Stimulated activated CD4-positive, alpha-beta T cell treated with anti-CD3 and anti-CD28 coated beads, Interleukin-1b, Interleukin-23, amount 100 ng/mL, for 1 hour (primary cell): ENCODE measurements around the gene PPP2R5C.

ENCODE experiments used
- DNase-seq, 2 donors: peaks; one replicate each; pipeline ENCODE4 v3.0.0-alpha.2; 2020; ENCODE audit warnings: low read depth in 2 of 2

Gene PPP2R5C

DNA sequence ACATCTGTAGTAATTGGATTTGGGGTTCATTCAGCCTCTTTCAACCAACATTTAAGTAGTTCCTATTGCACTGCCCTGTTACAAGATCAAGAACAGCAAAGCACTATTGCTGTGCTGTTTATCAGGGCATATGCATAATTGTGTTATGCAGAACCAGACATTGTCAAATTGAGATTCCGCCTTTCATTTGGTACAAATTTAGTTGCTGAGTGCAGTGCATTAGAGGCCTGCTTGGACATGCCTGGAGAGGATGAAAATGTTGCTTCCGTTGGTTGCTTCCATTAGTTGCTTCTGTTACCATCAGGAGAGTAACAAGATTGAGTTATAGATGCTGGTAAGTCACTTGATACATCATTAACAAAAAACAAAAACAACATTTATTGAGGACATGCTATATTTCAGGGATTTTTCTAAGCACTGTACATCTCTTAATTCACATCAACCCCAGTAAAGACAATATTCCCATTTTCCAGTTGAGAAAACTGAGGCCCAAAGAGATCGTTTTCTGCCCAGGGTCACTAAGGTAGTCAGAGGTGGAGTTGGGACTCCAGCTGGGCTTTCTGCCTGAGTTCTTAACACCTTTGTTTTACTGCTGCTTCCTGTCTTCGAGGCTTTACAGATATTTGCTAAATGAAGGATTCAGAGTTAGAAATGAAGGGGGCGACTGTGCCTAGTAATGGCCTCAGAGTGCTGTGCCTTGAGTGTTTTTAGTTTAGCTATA, 79.3 kb downstream of the PPP2R5C start:
- DNase-seq: no peak

DNA sequence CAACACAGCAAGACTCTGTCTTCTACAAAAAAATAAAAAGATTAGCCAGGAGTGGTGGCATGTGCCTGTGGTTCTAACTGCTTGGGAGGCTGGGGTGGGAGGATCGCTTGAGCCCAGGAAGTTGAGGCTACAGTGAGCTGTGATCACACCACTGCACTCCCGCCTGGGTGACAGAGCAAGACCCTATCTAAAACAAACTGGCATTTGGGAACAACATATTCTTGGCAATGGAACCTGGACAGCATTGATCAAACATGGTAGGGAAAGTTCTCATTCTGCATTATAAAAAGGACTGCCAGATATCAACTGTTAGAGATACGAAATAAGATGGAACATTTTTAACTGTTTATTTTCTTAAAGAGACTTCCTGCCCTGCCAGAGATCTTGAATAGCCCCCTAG, 81.5 kb downstream of the PPP2R5C start:
- no peak for DNase-seq

DNA sequence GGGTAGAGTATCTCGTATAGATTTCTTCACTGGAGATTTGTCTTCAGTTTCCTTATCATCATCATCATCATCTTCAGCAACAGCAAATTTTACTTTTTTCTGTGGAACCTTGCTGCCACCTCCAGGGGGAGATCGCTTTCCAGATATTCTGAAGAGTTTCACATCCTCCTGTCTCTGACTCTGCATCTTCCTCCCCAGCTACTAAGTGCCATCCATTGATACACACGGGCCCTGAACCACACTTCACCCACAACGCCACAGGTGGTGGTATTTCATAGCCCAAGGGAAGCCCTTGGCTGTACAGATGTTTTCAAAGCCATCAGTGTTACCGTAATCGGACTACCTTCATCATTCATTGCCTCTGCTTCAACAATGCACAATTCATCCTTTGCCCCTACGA, 82.2 kb downstream of the PPP2R5C start:
- no peak for DNase-seq

DNA sequence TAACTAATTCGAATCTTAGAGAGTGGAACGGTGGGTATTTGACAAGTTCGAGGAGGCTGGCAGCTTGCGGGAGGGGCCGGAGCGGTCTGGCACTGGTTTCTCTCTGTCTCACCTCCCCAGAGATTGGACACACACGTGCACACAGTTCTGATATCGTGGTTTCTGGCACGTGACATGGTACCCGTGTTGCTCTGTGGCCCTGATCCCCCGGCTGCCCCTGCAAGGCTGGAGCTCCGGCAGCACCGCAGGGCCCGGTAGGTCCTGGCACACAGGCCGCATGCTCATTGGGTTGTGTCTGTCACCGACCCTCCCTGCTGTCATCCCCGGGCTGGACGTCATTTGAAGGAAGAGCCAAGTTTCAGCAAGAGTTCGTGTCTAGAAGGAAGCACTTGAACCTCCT, 82.7 kb downstream of the PPP2R5C start:
- no peak for DNase-seq

DNA sequence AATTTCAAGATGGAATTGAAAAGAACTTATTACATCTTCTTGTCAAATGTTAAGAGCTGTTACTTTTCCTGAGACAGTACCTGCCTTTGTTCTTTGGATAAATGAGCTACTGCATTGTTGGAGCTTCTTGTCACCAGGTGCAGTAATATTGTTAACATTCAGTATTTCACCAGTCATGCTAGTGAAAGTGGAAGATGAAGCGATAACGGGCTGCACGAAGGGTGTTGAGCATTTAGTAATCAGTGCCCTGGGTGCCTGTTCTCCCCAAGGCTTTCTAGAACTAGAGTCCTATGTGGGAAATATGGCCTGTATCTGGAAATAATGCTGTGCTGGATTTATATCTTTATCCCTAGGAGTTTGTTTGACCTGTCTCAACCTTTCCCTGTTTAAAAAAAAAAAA, 83.2 kb downstream of the PPP2R5C start:
- no peak for DNase-seq

DNA sequence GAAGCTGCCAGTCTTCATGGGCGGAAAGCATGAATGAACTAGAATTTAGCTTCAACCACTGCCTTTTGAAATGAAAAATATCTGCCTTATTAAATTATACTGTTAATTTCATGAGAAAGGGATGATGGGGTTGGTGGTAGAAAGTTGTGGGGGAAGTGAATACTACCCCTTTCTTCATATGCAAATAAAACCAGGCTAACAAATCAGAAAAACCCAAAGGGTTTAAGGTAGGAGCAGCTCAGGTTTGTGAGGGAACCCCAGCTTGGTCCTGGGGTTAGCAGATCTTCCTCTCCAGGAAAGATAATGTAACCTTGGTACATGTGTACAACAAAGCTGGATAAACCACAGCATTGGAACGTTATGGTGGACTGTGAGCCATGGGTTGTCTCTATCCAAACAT, 84.0 kb downstream of the PPP2R5C start:
- no peak for DNase-seq

DNA sequence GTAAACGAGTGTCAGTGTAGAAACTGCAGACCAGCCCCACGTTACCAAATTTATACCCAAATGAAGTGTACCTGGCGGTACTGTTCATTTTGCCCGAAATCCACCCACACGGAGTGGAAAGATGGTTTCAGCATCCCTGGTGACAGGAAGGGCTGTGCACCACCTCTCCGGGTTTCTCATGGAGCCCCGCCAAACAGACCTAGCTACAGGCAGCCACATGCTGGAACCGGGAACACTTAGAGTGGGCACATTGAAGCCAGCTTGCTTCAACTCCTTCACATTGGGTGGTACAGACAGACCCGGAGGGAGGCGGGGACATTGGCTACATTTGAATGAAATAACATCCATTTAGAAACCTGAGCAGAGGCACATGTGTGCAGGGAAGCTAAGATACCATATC, 84.4 kb downstream of the PPP2R5C start:
- DNase-seq: no peak

DNA sequence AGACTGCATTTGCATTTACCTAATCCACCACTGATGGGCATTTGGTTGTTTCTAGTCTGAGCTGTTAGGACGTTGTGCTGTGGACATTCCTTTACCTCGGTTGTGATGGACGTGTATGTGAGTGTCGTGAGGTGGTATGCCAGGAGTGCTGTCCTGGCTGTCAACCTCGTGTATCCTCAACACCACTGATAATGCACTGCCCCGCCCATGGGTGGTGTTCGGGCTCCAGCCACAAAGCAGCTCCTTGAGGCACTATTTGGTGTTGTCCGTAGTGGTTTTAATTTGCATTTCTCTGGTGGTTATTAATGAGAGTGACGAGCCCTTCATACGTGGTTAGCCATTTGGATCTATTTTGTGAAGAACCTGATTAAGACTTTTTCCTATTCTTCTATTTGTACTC, 87.6 kb downstream of the PPP2R5C start:
- no peak for DNase-seq

DNA sequence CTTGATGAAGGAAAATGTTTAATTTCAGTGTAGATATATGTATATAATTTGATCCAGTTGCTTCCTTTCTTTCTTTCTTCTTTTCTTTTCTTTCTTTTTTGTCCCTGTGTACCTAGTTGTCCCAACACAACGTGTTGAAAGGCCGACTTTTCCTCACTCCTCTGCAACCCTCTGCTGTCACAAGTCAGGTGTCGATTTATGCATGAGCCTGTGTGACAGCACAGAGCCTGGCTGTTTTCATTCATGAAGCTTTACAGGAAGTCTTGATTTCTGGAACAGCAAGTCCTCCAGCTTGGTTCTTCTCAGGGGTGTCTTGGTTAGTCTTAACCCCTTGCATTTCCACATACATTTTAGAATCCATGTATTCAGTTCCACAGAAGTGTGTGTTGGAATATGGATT, 88.1 kb downstream of the PPP2R5C start:
- no peak for DNase-seq

DNA sequence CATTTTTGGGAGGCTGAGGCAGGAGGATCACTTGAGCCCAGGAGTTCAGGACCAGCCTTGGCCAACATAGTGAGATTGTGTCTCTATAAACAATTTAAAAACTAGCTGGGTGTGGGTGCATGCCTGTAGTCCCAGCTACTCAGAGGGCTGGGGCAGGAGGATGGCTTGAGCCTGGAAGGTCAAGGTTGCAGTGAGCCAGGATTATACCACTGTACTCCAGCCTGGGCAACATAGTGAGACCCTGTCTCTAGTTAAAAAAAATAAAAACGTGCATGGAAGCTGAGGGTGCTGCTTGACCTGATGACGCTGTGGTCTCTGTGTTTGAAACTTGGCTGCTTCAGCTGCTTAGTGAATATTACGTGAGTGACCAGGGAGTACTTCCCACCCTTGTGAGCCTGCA, 89.7 kb downstream of the PPP2R5C start:
- DNase-seq: no peak

DNA sequence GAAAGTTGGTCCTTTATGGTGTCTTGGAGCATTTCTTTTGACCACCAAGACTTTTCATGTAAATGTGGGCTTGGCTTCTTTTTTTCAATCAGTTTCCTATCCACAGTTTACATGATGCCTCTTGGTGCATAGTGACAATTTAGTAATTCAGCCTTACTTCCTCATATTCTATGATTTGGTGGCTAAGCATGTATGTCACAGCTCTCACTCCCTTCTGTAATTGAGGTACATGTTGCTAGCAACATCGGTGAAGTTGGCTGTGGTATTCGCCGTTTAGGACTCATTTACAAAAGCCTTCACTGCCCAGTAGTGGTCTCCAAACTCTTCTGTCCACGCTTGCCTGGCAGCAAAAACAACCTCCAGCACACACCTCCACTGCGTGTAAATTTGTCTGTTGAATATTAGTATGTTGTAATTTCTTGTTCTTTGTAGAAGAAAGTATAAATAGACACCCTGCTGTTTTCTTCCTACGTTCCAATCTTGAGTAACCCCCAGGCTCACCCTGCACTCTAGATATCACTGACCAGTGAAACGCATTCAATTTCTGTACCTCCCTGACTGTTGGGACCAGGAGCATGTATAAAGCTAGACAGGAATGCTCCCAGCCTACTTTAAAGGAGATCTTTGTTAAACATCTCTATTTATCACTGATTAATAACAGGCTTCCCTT, 90.4 kb downstream of the PPP2R5C start:
- no peak for DNase-seq

DNA sequence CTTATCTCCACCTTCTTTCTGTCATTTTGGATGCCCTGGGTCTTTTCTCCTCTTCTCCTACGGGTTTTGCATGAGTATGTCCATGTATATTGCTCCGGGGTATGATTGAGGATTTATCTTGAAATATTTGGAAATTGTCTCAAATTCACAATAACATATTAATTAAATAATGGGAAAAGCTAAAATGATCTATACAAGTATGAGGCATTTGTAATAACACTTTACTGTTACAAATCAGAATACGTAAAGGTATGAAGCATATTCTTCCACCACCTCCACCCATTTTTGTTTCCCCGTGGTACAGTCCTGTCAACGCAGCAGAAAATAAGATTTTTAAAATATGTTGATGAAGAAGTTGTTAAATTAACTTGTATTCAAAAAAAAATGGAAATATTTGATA, 91.3 kb downstream of the PPP2R5C start:
- DNase-seq: no peak

DNA sequence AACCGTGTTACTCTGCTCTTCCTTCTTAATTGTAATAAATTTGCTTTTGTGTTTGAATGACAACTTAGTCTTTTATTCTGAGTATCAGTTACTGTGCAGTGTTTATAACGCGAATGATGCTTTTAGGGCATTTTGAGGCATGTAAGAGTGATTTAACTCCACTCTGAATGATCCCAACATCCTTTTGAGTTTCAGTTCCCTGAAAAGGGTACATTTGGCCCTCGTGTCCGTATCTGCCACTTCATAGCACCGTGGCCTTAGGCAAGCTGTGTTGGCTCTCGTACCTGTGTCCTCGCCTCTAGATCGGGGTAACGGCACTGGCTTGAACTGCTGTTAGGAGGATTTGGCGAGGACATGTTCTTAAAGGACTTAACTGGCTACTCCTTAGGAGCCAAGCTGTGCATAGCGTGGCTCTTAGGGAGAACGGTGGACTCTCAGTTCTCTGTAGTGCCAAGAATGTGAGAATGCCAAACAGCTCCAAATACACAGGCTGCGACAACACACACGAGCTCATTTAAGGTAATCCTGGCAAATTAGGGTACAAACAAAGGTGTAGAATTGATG, 92.0 kb downstream of the PPP2R5C start:
- no peak for DNase-seq

DNA sequence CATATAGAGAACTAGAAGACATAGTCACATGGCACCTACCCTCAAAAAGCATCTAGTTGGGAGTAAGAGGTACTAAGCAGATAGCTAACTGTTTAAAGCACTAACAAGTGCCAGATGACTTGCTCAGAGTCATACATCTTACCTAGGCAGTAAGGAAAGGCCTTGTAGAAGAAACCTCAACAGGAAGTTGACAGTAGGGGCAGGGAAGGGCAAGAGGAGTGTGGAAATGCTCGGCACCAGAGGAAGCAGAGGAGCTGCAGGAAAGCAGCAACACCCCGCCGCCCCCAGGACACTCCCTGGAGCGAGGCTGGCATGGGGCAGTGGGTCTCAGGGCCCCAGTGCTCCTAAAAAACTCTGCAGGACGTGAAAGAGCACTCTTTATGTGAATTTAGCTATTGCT, 92.9 kb downstream of the PPP2R5C start:
- no peak for DNase-seq

DNA sequence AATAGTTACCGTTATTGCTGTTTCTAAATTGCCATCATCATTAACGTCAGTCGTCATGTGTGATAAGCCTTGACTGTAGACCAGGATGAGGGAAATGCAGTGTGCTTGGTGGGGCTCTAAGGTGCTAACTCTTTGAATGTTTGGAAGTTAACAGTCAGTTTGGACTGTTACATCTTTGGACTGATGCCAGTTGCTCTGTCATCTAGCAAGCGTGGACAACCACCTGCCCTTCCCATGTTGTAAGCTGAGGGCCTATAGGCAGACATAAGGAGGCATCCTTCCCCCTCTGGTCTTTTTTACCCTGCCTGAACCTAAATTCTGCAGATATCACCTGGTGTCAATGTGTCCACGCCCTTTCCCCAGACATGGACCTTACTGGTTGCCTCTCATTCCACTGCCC, 94.4 kb downstream of the PPP2R5C start:
- no peak for DNase-seq

DNA sequence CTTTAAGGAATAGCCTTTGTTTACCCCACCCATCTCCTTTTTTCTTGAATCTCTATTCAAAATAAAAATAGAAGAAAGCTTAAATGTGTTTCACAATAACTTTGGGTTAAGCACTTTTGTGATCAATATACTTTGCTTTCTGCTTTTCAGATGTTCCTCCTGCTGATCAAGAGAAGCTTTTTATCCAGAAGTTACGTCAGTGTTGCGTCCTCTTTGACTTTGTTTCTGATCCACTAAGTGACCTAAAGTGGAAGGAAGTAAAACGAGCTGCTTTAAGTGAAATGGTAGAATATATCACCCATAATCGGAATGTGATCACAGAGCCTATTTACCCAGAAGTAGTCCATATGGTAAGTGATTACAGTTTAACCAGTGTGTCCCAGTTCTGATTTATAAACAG, 95.0 kb downstream of the PPP2R5C start:
- no peak for DNase-seq

DNA sequence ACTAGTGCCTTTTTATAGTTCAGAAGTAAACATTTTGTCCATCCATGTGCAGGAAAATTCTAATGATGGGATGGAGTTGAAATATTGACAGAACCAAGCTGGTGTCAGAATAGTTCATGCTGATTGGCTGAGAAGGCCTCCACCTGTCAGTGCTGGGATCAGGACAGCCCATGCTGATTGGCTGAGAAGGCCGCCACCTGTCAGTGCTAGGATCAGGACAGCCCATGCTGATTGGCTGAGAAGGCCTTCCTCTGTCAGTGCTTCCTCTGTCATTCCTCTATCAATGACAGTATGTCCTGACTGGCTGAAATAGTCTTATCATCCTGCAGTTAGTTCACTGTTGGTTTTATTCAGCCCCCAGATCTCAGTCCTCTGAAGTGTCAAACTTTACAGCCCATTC, 95.7 kb downstream of the PPP2R5C start:
- DNase-seq: no peak

DNA sequence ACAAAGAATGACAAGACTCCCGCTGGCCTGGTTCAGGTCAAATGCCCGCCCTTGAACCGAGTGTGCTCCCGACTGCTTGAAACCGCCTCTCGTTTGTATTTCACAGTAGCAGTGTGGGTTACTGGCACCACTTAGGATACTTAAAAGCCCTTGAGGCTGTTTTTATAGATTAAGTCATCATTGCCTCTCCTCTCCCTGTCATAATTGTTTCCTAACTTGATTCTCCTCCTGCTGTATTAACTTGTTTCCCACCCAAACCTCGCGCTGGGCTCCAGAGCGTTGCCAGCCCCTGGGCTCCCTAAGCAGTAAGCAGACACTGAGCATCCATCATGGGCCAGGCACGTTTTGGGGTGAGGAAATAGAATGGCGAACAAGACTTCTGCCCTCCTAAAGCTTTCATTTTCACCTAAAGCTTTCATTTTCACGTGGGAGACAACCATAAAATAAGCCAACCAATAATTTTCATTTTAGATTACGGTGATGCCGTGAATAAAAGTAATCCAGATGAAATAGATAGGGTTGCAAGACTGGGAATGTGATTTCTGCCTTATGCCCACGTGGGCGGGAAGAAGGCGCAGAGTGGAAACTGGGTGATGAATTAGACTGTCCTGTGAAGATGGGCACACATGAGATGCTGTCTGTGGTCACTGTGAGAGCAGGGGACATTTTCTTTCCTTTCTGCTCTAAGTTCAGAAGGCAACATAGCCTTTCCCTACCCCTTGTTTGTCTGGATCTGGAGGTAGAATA, 97.5 kb downstream of the PPP2R5C start:
- DNase-seq: no peak

DNA sequence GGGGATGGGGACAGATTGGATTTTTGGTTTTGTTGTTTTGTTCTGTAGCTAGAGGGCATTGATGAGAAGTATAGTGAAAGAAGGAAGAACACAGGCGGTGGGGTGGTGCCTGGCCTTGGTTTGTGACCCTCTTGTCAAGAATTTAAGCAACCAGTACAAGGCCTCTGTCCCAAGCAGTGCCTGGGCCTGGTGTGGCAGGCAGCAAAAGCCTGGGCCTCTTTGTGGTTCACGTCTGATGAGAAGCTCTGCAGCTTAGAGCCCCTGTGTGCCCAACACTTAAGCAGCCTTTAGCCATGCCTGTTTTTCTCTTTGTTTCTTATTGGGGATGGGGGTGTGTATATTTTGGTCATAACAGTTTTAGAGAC, 98.0 kb downstream of the PPP2R5C start:
- DNase-seq: no peak

DNA sequence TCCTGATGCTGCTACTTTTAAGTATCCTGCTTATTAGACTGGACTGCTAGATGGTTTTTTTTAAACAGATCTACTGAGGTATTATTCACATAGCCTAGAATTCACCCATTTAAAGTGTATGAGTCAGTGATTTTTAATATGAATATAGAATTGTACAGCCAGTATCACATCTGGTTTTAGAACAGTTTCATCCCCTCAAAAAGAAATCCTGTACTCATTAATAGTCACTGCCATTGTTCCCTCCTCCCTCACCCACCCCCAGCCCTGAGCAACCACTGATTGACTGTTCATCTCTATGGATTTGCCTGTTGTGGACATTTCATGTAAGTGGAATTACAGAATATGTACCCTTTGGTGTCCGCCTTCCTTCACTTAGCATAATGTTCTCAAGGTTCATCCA, 98.4 kb downstream of the PPP2R5C start:
- DNase-seq: no peak

DNA sequence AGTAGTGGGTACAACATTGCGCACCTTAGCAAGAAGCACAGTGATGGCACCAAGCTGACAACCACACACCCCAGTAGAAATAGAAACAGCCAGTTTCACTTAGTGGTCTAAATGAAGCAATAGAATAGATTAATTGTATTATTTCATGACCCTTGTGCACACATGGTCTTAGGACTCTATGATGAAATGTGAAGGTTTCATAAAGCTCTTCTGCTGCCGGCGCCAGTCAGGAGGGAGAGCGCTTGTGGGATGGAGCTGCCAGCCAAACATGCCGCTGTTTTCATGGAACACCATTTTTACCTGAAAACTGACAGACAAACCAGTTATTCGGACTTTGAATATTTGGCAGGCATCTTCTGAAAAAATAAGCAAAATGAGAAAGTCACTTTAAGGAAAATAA, 100.0 kb downstream of the PPP2R5C start:
- no peak for DNase-seq

DNA sequence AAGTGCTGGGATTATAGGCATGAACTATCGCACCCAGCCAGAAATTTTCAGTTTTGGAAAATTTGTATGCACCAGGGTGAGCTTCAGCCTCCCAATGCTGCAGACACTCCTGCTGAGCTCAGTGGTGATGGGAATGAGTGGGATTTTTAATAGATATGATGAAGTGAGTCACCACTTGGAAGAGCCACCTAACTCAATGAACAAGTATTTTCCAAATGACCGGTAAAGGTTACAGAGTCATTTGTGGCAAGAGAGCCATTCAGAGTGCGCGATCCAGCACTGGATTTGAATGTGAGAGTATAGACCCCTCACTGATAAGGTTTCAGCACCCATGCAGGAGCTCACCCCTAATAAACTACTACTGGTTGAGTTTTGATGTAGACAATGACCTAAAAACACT, 100.7 kb downstream of the PPP2R5C start:
- no peak for DNase-seq

DNA sequence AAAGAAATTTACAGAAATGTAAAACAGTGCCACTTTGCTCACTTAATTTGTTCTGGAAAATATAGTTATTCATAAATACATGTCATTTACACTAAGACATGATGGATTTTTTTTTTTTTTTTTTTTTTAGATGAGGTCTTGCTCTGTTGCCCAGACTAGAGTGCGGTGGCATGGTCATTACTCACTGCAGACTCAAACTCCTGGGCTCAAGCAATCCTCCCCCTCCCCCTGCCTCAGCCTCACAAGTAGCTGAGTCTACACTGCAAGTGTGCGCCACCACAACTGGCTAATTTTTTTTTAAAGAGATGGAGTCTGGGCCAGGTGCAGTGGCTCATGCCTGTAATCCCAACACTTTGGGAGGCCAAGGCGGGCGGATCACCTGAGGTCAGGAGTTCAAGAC, 101.2 kb downstream of the PPP2R5C start:
- no peak for DNase-seq
